ENCODE results near the gene REV3L. TPM values are rescaled to one million over a fixed set of nuclear protein-coding genes. Genes with fewer than 3 reads are reported as not detected.

The REV3L gene
- total RNA-seq, 1 donor from 2014 or later = 38.0 TPM

GRCh38 chr6:111469543-111469942 lies 13.5 kb downstream of the REV3L start:
- no peak overlapping the region for H3K4me3 Mint-ChIP-seq (ENCODE audit: unreplicated experiment)
- no peaks in the 10 kb centered on the region for H3K9me3 Mint-ChIP-seq (ENCODE audit: low read depth)
- TF ChIP-seq CTCF (IDR thresholded peaks at IDR 0.05) = no peak
- peaks cover 55% of the 10 kb centered on the region for H3K4me1 Mint-ChIP-seq (ENCODE audit: low read depth)
- H3K36me3 Mint-ChIP-seq (ENCODE audit: low read depth) = no peaks in the 10 kb centered on the region
- peak overlapping the region; percentile 2 for H3K27ac Mint-ChIP-seq (ENCODE audit: unreplicated experiment)
- H3K27me3 Mint-ChIP-seq (ENCODE audit: low read depth) = no peaks in the 10 kb centered on the region
- DNase-seq (ENCODE audit: low spot score) = no peak

GRCh38 chr6:111468329-111469012 lies 14.5 kb downstream of the REV3L start:
- Mint-ChIP-seq H3K27ac (ENCODE audit: unreplicated experiment) (peak overlapping the region; percentile 80), H3K4me1 (ENCODE audit: low read depth) (peaks cover 61% of the 10 kb centered on the region), H3K27me3 (ENCODE audit: low read depth) (no peaks in the 10 kb centered on the region), H3K36me3 (ENCODE audit: low read depth) (no peaks in the 10 kb centered on the region), H3K9me3 (ENCODE audit: low read depth) (no peaks in the 10 kb centered on the region), H3K4me3 (ENCODE audit: unreplicated experiment) (no peak overlapping the region)
- no peak for DNase-seq (ENCODE audit: low spot score)
- no peak for TF ChIP-seq CTCF (IDR thresholded peaks at IDR 0.05)

GRCh38 chr6:111464184-111464583 lies 18.8 kb downstream of the REV3L start:
- no peak for DNase-seq (ENCODE audit: low spot score)
- H3K4me1 Mint-ChIP-seq (ENCODE audit: low read depth) = peaks cover 60% of the 10 kb centered on the region
- TF ChIP-seq CTCF (IDR thresholded peaks at IDR 0.05) = no peak
- no peaks in the 10 kb centered on the region for H3K27me3 Mint-ChIP-seq (ENCODE audit: low read depth)
- peaks cover 10% of the 10 kb centered on the region for H3K9me3 Mint-ChIP-seq (ENCODE audit: low read depth)
- H3K4me3 Mint-ChIP-seq (ENCODE audit: unreplicated experiment) = no peak overlapping the region
- H3K27ac Mint-ChIP-seq (ENCODE audit: unreplicated experiment) = peak overlapping the region; percentile 32
- H3K36me3 Mint-ChIP-seq (ENCODE audit: low read depth) = peaks cover 9% of the 10 kb centered on the region

GRCh38 chr6:111462770-111463391 lies 20.1 kb downstream of the REV3L start:
- no peak for DNase-seq (ENCODE audit: low spot score)
- Mint-ChIP-seq H3K9me3 (ENCODE audit: low read depth) (peaks cover 23% of the 10 kb centered on the region), H3K4me3 (ENCODE audit: unreplicated experiment) (no peak overlapping the region), H3K4me1 (ENCODE audit: low read depth) (peaks cover 47% of the 10 kb centered on the region), H3K27ac (ENCODE audit: unreplicated experiment) (peak overlapping the region; percentile 29), H3K27me3 (ENCODE audit: low read depth) (no peaks in the 10 kb centered on the region), H3K36me3 (ENCODE audit: low read depth) (peaks cover 22% of the 10 kb centered on the region)
- no peak for TF ChIP-seq CTCF (IDR thresholded peaks at IDR 0.05)

GRCh38 chr6:111461860-111462259 lies 21.2 kb downstream of the REV3L start:
- TF ChIP-seq CTCF (IDR thresholded peaks at IDR 0.05) = no peak
- no peak for DNase-seq (ENCODE audit: low spot score)
- no peaks in the 10 kb centered on the region for H3K27me3 Mint-ChIP-seq (ENCODE audit: low read depth)
- peaks cover 22% of the 10 kb centered on the region for H3K36me3 Mint-ChIP-seq (ENCODE audit: low read depth)
- no peak overlapping the region for H3K4me3 Mint-ChIP-seq (ENCODE audit: unreplicated experiment)
- peak overlapping the region; percentile 2 for H3K27ac Mint-ChIP-seq (ENCODE audit: unreplicated experiment)
- H3K4me1 Mint-ChIP-seq (ENCODE audit: low read depth) = peaks cover 38% of the 10 kb centered on the region
- peaks cover 27% of the 10 kb centered on the region for H3K9me3 Mint-ChIP-seq (ENCODE audit: low read depth)

Data from chondrocyte (in vitro differentiated cells).